Neuron (in vitro differentiated cells): ENCODE measurements around the gene JUP.

Experiments used
- H2AFZ ChIP-seq: one replicate; pipeline ENCODE4 v1.6.1; 2013; ENCODE audit warnings: low read depth, mild to moderate bottlenecking, inconsistent platforms, low read length, moderate library complexity
- H3K27me3 ChIP-seq: one replicate; pipeline ENCODE4 v1.6.1; 2013; ENCODE audit warnings: low read length; ENCODE audit not compliant: insufficient read depth
- H3K36me3 ChIP-seq: one replicate; pipeline ENCODE4 v1.6.1; 2013; ENCODE audit warnings: low read length; ENCODE audit not compliant: insufficient read depth
- H3K4me1 ChIP-seq: one replicate; pipeline ENCODE4 v1.6.1; 2013; ENCODE audit warnings: low read length; ENCODE audit not compliant: insufficient read depth
- H3K4me3 ChIP-seq: 2 replicates; pipeline ENCODE4 v1.5.1; 2013; ENCODE audit warnings: mild to moderate bottlenecking, low read length, moderate library complexity
- H3K9me3 ChIP-seq: one replicate; pipeline ENCODE4 v1.6.1; 2013; ENCODE audit warnings: low read length

The JUP gene

DNA sequence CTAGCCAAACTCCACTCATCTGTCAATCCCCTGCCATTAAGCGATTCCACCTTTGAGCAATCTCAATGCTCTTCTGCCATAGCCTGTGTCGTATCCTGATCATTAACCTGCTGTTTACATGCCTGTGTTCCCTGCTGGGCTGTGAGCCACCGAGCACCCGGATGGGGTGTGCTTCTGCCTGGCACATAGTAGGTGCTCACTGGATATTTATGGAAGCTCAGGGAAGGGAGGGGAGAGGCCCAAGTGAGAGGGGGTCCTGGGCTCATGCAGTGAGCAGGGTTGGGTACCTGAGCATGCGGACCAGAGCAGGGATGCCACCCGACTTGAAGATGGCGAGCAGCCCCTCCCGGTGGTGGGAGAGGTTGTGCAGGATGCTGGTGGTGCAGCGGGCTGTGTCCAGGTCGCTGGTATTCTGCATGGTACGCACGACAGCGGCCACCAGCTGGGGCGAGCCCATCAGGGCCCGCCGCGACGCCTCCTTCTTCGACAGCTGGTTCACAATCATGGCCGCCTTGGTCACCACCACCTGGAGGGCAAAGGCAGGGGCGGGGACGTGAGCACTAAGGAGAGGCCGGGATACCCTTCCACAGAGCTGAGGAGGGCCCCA, 17.7 kb downstream of the JUP start:
- Histone ChIP-seq H3K4me3 (no peak overlapping the region), H2AFZ (no peak overlapping the region), H3K36me3 (peaks cover 48% of the 10 kb centered on the region), H3K9me3 (no peaks in the 10 kb centered on the region), H3K27me3 (no peaks in the 10 kb centered on the region), H3K4me1 (peaks cover 3% of the 10 kb centered on the region)

DNA sequence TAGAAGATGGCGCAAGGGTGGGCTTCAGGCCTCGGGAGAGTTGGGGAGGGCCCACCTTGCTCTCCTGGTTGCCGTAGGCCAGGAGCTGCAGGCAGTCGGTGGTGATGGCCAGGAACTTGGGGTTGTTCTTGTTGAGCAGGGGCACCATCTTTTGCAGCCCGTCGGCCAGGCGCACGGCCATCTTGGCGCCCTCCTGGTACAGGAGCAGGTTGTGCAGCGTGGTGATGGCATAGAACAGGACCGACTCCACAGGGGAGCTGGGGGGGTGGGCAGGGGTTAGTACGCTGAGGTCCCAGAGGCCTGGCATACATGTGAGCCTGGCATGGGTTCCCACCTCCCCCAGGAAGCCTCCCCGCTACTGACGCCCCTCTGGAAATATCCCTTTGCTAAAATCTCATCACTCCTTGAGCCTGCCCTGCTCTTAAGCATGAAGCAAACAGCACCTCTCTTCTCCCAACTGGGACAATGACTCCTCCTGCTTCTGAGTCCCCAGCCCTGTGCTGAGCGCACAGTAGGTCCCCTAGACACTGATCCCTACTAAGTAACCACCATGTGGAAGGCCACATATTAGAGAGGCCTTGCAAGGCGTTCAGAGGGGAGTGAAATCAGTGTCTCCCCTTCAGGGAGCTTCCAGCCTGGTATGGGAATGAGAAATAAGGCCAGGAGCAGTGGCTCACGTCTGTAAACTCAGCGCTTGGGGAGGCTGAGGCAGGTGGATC, 19.0 kb downstream of the JUP start:
- H3K4me3 ChIP-seq, result no peak overlapping the region
- no peaks in the 10 kb centered on the region for H3K27me3 ChIP-seq
- H3K9me3 ChIP-seq, result no peaks in the 10 kb centered on the region
- peaks cover 58% of the 10 kb centered on the region for H3K36me3 ChIP-seq
- no peak overlapping the region for H2AFZ ChIP-seq
- no peaks in the 10 kb centered on the region for H3K4me1 ChIP-seq

DNA sequence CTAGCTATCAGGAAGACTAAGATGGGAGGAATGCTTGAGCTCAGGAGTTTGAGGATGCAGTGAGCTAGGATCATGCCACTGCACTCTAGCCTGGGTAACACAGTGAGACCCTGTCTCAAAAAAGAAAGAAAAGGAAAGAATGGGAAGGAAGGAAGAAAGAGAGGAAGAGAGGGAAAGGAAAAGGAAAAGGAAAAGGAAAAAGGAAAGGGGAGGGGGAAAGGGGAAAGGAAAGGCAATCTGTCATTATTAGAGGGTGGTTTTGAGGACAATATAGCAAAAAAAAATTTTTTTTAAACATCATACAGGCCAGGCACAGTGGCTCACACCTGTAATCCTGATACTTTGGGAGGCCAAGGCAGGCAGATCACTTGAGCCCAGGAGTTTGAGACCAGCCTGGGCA, 20.4 kb downstream of the JUP start:
- Histone ChIP-seq H3K27me3 (no peaks in the 10 kb centered on the region), H3K4me3 (no peak overlapping the region), H3K4me1 (no peaks in the 10 kb centered on the region), H3K36me3 (peaks cover 58% of the 10 kb centered on the region), H2AFZ (no peak overlapping the region), H3K9me3 (no peaks in the 10 kb centered on the region)

DNA sequence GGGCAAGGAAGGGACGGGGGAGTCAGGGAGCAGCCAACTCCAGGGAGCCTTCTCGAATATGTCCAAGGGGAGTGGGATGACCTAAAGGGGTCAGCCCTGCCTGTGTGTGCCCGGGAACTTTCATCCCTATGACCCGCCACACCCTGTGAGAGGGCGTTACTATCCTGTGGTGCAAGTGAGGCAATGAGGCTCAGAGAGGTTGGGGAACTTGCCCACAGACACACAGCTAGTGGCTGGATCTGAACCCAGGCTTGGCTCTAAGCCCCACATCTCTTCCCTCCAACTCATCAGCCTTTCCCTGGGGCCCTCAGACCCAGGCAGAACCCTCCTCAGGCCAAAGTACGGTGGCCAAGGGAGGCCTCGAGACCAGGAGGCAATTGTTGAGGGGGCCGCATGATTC, 23.2 kb downstream of the JUP start:
- no peaks in the 10 kb centered on the region for H3K27me3 ChIP-seq
- H3K4me3 ChIP-seq, result no peak overlapping the region
- peaks cover 63% of the 10 kb centered on the region for H3K36me3 ChIP-seq
- no peak overlapping the region for H2AFZ ChIP-seq
- H3K9me3 ChIP-seq, result no peaks in the 10 kb centered on the region
- no peaks in the 10 kb centered on the region for H3K4me1 ChIP-seq

DNA sequence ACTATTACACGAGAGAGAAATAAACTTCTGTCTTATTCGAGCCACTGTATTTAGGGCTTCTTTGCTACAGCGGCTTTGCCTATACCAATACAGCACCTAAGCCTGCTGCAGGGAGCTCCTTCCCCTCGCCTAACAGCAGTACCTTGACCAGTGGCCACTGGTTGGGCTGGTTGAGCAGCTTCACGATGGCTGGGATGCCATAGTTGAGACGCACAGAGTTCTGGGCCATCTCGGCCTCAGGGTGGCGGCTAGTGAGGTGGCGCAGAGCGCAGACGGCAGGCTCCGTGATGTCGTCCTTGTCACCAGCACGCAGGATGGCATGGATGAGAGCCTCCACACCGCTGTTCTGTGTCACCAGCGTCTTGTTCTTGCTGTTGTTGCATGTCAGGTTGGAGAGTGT, 23.7 kb downstream of the JUP start:
- Histone ChIP-seq H2AFZ (no peak overlapping the region), H3K9me3 (no peaks in the 10 kb centered on the region), H3K4me3 (no peak overlapping the region), H3K4me1 (no peaks in the 10 kb centered on the region), H3K27me3 (no peaks in the 10 kb centered on the region), H3K36me3 (peaks cover 65% of the 10 kb centered on the region)

DNA sequence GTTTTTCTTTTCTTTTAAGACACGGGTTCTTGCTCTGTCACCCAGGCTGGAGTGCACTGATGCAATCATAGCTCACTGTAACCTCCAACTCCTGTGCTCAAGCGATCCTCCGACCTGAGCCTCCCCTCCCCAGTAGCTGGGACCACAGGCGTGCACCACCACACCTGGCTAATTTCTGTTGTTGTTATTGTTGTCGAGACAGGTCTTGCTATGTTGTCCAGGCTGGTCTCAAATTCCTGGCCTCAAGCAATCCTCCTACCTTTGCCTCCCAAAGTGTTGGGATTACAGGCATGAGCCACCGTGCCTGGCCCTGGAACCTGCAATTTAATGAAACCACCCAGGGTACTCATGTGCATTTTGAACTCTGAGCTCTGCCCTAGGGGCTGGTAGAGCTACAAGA, 24.1 kb downstream of the JUP start:
- peaks cover 65% of the 10 kb centered on the region for H3K36me3 ChIP-seq
- H3K4me3 ChIP-seq, result no peak overlapping the region
- H2AFZ ChIP-seq, result no peak overlapping the region
- no peaks in the 10 kb centered on the region for H3K4me1 ChIP-seq
- H3K9me3 ChIP-seq, result no peaks in the 10 kb centered on the region
- no peaks in the 10 kb centered on the region for H3K27me3 ChIP-seq

DNA sequence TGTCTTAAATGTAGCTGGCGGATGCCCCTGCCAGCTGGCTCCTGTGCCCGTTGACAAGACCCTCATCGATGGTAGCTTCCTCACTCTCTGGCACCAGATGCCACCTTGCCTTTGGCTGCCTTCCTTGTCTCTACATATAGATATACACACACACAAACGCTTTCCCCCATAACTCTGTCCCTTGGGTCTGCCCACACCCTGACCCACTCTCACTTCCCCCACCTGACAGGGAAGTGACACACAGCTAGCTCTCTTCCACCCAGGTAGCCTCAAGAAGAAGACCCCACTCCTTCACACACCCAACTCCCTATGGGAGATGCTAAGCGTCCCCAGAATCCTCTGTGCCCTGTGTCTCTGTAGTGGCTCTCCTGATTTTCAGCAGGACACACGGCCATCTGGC, 25.6 kb downstream of the JUP start:
- H3K4me1 ChIP-seq, result no peaks in the 10 kb centered on the region
- peaks cover 63% of the 10 kb centered on the region for H3K36me3 ChIP-seq

DNA sequence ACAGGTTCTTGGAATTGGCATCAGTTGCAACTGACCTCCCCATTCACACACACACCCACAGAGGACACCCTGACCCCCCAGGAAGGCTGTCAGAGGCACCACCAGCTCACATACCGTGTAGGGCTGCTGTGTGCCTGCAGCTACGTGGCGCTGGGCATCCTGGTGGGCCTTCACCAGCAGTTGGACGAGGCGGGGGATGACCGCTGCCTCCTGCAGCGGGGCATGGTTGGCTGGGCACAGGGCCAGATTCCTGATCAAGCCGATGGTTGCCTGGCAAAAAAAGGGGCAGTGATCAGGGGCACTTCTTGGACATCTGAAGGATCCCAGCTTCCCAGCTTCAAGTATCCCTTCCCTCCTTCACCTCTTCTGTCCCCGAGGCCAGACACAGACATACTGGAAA, 27.9 kb downstream of the JUP start:
- Histone ChIP-seq H3K4me1 (no peaks in the 10 kb centered on the region), H3K36me3 (peaks cover 72% of the 10 kb centered on the region), H3K4me3 (no peak overlapping the region), H2AFZ (no peak overlapping the region), H3K27me3 (no peaks in the 10 kb centered on the region), H3K9me3 (no peaks in the 10 kb centered on the region)

More for the DNA sequence above, 25.6 kb downstream of the JUP start:
- no peaks in the 10 kb centered on the region for H3K9me3 ChIP-seq
- no peak overlapping the region for H3K4me3 ChIP-seq
- no peak overlapping the region for H2AFZ ChIP-seq
- no peaks in the 10 kb centered on the region for H3K27me3 ChIP-seq

DNA sequence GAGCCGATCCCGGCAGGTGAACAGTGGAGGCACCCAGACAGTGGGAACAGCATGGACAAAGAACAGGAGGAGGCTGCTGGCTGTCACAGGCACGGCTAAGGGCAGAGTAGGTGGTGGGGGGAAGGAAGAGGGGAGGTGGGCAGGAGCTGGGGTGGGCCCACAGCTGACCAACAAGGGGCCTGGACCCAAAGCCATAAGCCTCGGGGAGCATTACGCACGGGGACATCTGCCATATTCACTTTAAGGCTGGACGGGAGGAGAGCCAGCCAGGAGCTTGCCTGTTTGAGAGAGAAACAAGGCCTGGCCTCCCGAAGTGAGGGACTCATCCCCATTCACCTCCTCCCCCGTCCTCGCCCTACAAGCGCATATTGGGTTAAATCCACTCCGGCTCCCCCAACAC, 32.4 kb downstream of the JUP start:
- Histone ChIP-seq H3K4me1 (no peaks in the 10 kb centered on the region), H2AFZ (no peak overlapping the region), H3K9me3 (no peaks in the 10 kb centered on the region), H3K4me3 (no peak overlapping the region), H3K36me3 (peaks cover 42% of the 10 kb centered on the region), H3K27me3 (no peaks in the 10 kb centered on the region)

DNA sequence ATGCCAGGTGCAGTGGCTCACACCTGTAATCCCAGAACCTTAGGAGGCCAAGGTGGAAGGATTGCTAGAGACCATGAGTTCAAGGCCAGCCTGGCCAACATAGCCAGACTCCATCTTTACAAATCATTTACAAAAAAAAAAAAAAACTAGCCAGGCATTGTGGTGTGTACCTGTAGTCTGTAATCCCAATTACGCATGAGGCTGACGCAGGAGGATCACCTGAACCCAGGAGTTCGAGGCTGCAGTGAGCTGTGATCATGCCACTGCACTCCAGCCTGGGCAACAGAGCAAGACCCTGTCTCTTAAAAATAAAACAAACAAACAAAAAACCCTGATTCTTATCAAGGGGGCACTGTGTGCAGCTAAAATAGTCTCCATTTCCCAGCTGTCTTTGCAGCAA, 35.2 kb downstream of the JUP start:
- H3K4me3 ChIP-seq, result no peak overlapping the region
- H3K36me3 ChIP-seq, result peaks cover 25% of the 10 kb centered on the region
- H3K4me1 ChIP-seq, result no peaks in the 10 kb centered on the region
- no peak overlapping the region for H2AFZ ChIP-seq
- H3K9me3 ChIP-seq, result no peaks in the 10 kb centered on the region
- H3K27me3 ChIP-seq, result no peaks in the 10 kb centered on the region

DNA sequence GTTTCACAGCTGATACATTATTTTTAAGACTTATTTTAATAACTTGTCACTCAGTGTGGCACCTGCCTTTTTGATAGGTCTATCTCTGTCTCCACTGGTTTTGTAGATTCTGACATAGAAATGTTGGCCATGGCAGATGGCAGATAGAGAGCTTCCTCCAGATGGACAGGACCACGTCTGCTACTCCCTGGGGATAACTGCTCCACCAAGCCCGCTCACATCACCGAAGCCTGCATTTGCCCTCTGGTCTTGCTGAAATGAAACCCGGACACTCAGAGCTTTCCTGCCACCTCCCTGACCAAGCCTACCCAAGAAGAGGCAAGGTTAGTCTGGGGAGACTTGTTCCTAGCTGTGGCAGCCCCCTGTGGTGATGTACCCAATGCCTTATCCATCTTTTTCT, 35.6 kb downstream of the JUP start:
- Histone ChIP-seq H3K4me1 (no peaks in the 10 kb centered on the region), H3K27me3 (no peaks in the 10 kb centered on the region), H3K36me3 (peaks cover 22% of the 10 kb centered on the region), H2AFZ (no peak overlapping the region), H3K4me3 (no peak overlapping the region), H3K9me3 (no peaks in the 10 kb centered on the region)

DNA sequence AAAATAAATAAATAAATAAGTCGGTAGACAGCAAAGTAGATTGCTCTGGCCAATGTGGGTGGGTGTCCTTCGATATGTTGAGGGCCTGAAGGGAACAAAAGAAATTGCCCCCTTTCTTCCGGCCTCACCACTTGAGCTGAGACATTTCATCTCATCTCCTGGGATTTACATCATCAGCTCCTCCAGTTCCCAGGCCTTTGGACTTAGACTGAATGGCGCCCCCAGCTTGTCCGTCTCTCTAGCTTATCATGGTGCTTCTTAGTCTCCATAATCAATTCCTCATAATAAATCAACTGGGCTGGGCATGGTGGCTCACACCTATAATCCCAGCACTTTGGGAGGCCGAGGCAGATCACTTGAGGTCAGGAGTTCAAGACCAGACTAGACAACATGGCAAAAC, 38.2 kb downstream of the JUP start:
- H2AFZ ChIP-seq, result no peak overlapping the region
- H3K9me3 ChIP-seq, result no peaks in the 10 kb centered on the region
- peaks cover 2% of the 10 kb centered on the region for H3K27me3 ChIP-seq
- H3K36me3 ChIP-seq, result no peaks in the 10 kb centered on the region
- H3K4me3 ChIP-seq, result no peak overlapping the region
- H3K4me1 ChIP-seq, result no peaks in the 10 kb centered on the region

DNA sequence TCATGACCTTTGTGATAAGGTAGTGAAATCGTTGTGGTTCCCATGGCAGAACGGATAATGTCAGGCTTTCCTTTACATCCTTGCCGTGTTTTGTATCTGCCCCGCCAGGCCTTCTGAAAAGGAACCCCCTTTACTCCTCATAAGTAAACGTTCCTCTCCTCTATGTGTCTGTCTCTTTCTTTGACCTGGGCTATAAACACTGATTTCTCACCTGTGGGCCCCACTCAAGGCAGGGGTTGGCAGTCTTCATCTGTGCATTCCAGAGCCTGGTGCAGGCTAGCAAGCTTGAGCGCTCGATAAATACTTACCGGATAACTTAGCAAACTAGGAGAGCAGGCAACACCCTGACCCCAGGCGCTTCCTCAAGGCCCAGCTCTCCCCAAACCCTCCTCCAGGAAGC, 44.8 kb downstream of the JUP start:
- Histone ChIP-seq H3K9me3 (no peaks in the 10 kb centered on the region), H3K4me3 (no peak overlapping the region), H3K36me3 (no peaks in the 10 kb centered on the region), H2AFZ (no peak overlapping the region), H3K4me1 (peaks cover 3% of the 10 kb centered on the region), H3K27me3 (peaks cover 6% of the 10 kb centered on the region)

DNA sequence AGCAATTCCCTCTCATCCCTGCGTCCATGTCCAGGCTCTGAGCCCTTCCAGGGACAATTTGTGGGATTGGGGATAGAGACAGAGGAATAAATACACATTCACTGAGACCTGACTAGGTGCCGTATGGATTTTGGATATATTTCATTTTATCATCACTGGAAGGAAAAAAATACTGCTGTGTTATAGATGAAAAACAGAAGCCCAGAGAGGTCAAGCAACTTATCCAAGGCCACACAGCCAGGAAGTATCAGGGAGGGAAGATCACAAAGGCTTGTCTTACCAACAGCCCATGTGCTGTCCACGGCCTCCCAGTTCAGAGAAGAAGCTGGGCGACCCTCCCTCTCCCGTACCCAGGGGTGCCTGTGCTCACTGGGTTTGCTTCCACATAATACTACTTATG, 46.0 kb downstream of the JUP start:
- H3K9me3 ChIP-seq, result no peaks in the 10 kb centered on the region
- peaks cover 9% of the 10 kb centered on the region for H3K27me3 ChIP-seq
- H3K4me1 ChIP-seq, result peaks cover 3% of the 10 kb centered on the region
- no peaks in the 10 kb centered on the region for H3K36me3 ChIP-seq
- no peak overlapping the region for H2AFZ ChIP-seq
- H3K4me3 ChIP-seq, result no peak overlapping the region
